Measurements from ENCODE around the gene FANCC. TPM values are rescaled to one million over a fixed set of nuclear protein-coding genes. Genes with fewer than 3 reads are reported as not detected.

The FANCC gene
- total RNA-seq, 2 donors from 2014 or later, result 17.6 to 23.5 TPM

- Mint-ChIP-seq H3K27ac (no peak overlapping the region), H3K27me3 (ENCODE audit: insufficient read depth) (no peaks in the 10 kb centered on the region), H3K9me3 (peaks cover 3% of the 10 kb centered on the region), H3K4me3 (no peak overlapping the region), H3K36me3 (ENCODE audit: low read depth) (no peaks in the 10 kb centered on the region), H3K4me1 (no peaks in the 10 kb centered on the region)
- Histone ChIP-seq H3K9ac (ENCODE audit: extremely low read depth, low read length, poor library complexity, severe bottlenecking) (no peak overlapping the region), H3K9me3 (ENCODE audit: control insufficient read depth, low read length) (peaks cover 13% of the 10 kb centered on the region), H3K4me1 (ENCODE audit: control insufficient read depth, insufficient read depth, low read length) (no peaks in the 10 kb centered on the region), H3K27me3 (ENCODE audit: control insufficient read depth, insufficient read depth, low read length, poor library complexity, severe bottlenecking) (no peaks in the 10 kb centered on the region), H3K27ac (ENCODE audit: low read depth, low read length) (no peak overlapping the region), H3K36me3 (ENCODE audit: control insufficient read depth, insufficient read depth, low read length) (no peaks in the 10 kb centered on the region), H3K4me3 (ENCODE audit: low read length) (no peak overlapping the region)
- DNase-seq, result no peak
- no peak for TF ChIP-seq CTCF (conservative IDR thresholded peaks at IDR 0.05)
- WGBS, 2 experiments (ENCODE audit: insufficient coverage in 1 of 2, insufficient read length in 1 of 2), result 94 to 95% methylated on average over 2 to 7 of the region's 9 CpGs
Observed at GRCh38 chr9:95284162-95285080, 33.1 kb downstream of the FANCC start.

GRCh38 chr9:95283673-95284072 is 33.8 kb downstream of the FANCC start:
- Histone ChIP-seq H3K9me3 (ENCODE audit: control insufficient read depth, low read length) (peaks cover 13% of the 10 kb centered on the region), H3K36me3 (ENCODE audit: control insufficient read depth, insufficient read depth, low read length) (no peaks in the 10 kb centered on the region), H3K9ac (ENCODE audit: extremely low read depth, low read length, poor library complexity, severe bottlenecking) (no peak overlapping the region), H3K4me3 (ENCODE audit: low read length) (no peak overlapping the region), H3K4me1 (ENCODE audit: control insufficient read depth, insufficient read depth, low read length) (no peaks in the 10 kb centered on the region), H3K27ac (ENCODE audit: low read depth, low read length) (no peak overlapping the region), H3K27me3 (ENCODE audit: control insufficient read depth, insufficient read depth, low read length, poor library complexity, severe bottlenecking) (no peaks in the 10 kb centered on the region)
- Mint-ChIP-seq H3K27me3 (ENCODE audit: insufficient read depth) (no peaks in the 10 kb centered on the region), H3K36me3 (ENCODE audit: low read depth) (no peaks in the 10 kb centered on the region), H3K27ac (no peak overlapping the region), H3K4me1 (no peaks in the 10 kb centered on the region), H3K4me3 (no peak overlapping the region), H3K9me3 (peaks cover 3% of the 10 kb centered on the region)
- TF ChIP-seq CTCF (conservative IDR thresholded peaks at IDR 0.05), result no peak
- 100% methylated on average over 1 of the region's 2 CpGs; no CpG with 5 or more reads in 1 of the 2 experiments for WGBS, 2 experiments (ENCODE audit: insufficient coverage in 1 of 2, insufficient read length in 1 of 2)
- no peak for DNase-seq

- TF ChIP-seq CTCF (conservative IDR thresholded peaks at IDR 0.05), result no peak
- Mint-ChIP-seq H3K27ac (no peak overlapping the region), H3K9me3 (peaks cover 3% of the 10 kb centered on the region), H3K36me3 (ENCODE audit: low read depth) (no peaks in the 10 kb centered on the region), H3K27me3 (ENCODE audit: insufficient read depth) (no peaks in the 10 kb centered on the region), H3K4me1 (no peaks in the 10 kb centered on the region), H3K4me3 (no peak overlapping the region)
- peaks cover 13% of the 10 kb centered on the region for H3K9me3 ChIP-seq (ENCODE audit: control insufficient read depth, low read length)
- no peaks in the 10 kb centered on the region for H3K27me3 ChIP-seq (ENCODE audit: control insufficient read depth, insufficient read depth, low read length, poor library complexity, severe bottlenecking)
- H3K27ac ChIP-seq (ENCODE audit: low read depth, low read length), result no peak overlapping the region
- DNase-seq, result no peak
- H3K4me1 ChIP-seq (ENCODE audit: control insufficient read depth, insufficient read depth, low read length), result no peaks in the 10 kb centered on the region
- H3K9ac ChIP-seq (ENCODE audit: extremely low read depth, low read length, poor library complexity, severe bottlenecking), result no peak overlapping the region
- H3K36me3 ChIP-seq (ENCODE audit: control insufficient read depth, insufficient read depth, low read length), result no peaks in the 10 kb centered on the region
- H3K4me3 ChIP-seq (ENCODE audit: low read length), result no peak overlapping the region
Observed at GRCh38 chr9:95282332-95282731, 35.2 kb downstream of the FANCC start.
